NOMO-1 treated with dmso at 0.1 percent for 144 hours (cell line): ENCODE measurements around the gene SIX4.
"Not testable (repeated sequence)": the region's sequence is repeated elsewhere in the genome, so short reads cannot be mapped to it uniquely, and the experiment has no call there.

Experiments used
- DNase-seq: peaks from one replicate; lab custom pipeline; 2025; ENCODE audit not compliant: unreplicated experiment; lab: John Stamatoyannopoulos, UW

SIX4 gene

GRCh38 chr14:60723907-60724618 is at the start of gene SIX4:
TSS of gene SIX4 (minus strand) at chr14:60724351. CDS start at chr14:60724074, 277 bp downstream.
- DNase-seq = no peak

- DNase-seq = no peak
These were observed 49.4 kb upstream of the SIX4 start for GRCh38 chr14:60773558-60773957.

GRCh38 chr14:60771117-60771516 is 47.0 kb upstream of the SIX4 start:
- no peak for DNase-seq

- DNase-seq = no peak
These were observed 44.5 kb upstream of the SIX4 start for GRCh38 chr14:60768602-60769001.

GRCh38 chr14:60760644-60761364 is 36.7 kb upstream of the SIX4 start:
- no peak for DNase-seq

GRCh38 chr14:60760209-60760608 is 36.1 kb upstream of the SIX4 start:
- DNase-seq = no peak

GRCh38 chr14:60758885-60759284 is 34.7 kb upstream of the SIX4 start:
- no peak for DNase-seq

- DNase-seq = no peak
These were observed 33.4 kb upstream of the SIX4 start for GRCh38 chr14:60757567-60758002.

- DNase-seq = no peak
These were observed 32.7 kb upstream of the SIX4 start for GRCh38 chr14:60756847-60757246.

GRCh38 chr14:60753264-60754119 is 29.3 kb upstream of the SIX4 start:
- peak; percentile 94 for DNase-seq

- DNase-seq = no peak
These were observed 20.4 kb upstream of the SIX4 start for GRCh38 chr14:60744566-60744965.

GRCh38 chr14:60738843-60739508 is 14.8 kb upstream of the SIX4 start:
- no peak for DNase-seq

- DNase-seq = no peak
These were observed 12.3 kb upstream of the SIX4 start for GRCh38 chr14:60736494-60736893.

GRCh38 chr14:60735416-60735815 is 11.3 kb upstream of the SIX4 start:
- no peak for DNase-seq

- DNase-seq = peak; percentile 76
These were observed 10.5 kb upstream of the SIX4 start, which contains the start of gene MNAT1 for GRCh38 chr14:60734465-60735242. TSS of gene MNAT1 (plus strand) at chr14:60734761. CDS start at chr14:60734863, 102 bp downstream.

- DNase-seq = no peak
These were observed 8.8 kb upstream of the SIX4 start for GRCh38 chr14:60732840-60733483.

GRCh38 chr14:60731291-60731690 is 7.1 kb upstream of the SIX4 start:
- DNase-seq = not testable (repeated sequence)

GRCh38 chr14:60723116-60723906 is 840 bp downstream of the SIX4 start:
- peak; percentile 29 for DNase-seq
